ENCODE measurements around the gene KISS1R.

Gene KISS1R

GRCh38 chr19:958967-959855 is 42.1 kb downstream of the KISS1R start:
- no peak overlapping the region for H3K4me3 ChIP-seq (ENCODE audit: low read length)

GRCh38 chr19:960020-960419 is 42.9 kb downstream of the KISS1R start:
- no peak overlapping the region for H3K4me3 ChIP-seq (ENCODE audit: low read length)
- DNase-seq (ENCODE audit: low read depth, low spot score), result no peak

More at GRCh38 chr19:958967-959855, 42.1 kb downstream of the KISS1R start:
- DNase-seq (ENCODE audit: low read depth, low spot score), result no peak

GRCh38 chr19:960601-960938 is 43.4 kb downstream of the KISS1R start:
- no peak for DNase-seq (ENCODE audit: low read depth, low spot score)
- H3K4me3 ChIP-seq (ENCODE audit: low read length), result no peak overlapping the region

- no peak overlapping the region for H3K4me3 ChIP-seq (ENCODE audit: low read length)
Observed at GRCh38 chr19:961866-962620, 44.9 kb downstream of the KISS1R start.

GRCh38 chr19:962683-963400 is 45.7 kb downstream of the KISS1R start:
- H3K4me3 ChIP-seq (ENCODE audit: low read length), result no peak overlapping the region
- DNase-seq (ENCODE audit: low read depth, low spot score), result no peak

More at GRCh38 chr19:961866-962620, 44.9 kb downstream of the KISS1R start:
- no peak for DNase-seq (ENCODE audit: low read depth, low spot score)

- no peak overlapping the region for H3K4me3 ChIP-seq (ENCODE audit: low read length)
- no peak for DNase-seq (ENCODE audit: low read depth, low spot score)
Observed at GRCh38 chr19:963486-963951, 46.4 kb downstream of the KISS1R start.

GRCh38 chr19:964116-964520 is 47.0 kb downstream of the KISS1R start:
- H3K4me3 ChIP-seq (ENCODE audit: low read length), result no peak overlapping the region
- DNase-seq (ENCODE audit: low read depth, low spot score), result no peak

GRCh38 chr19:964761-965694 is 47.9 kb downstream of the KISS1R start:
- no peak overlapping the region for H3K4me3 ChIP-seq (ENCODE audit: low read length)
- peak; percentile 57 for DNase-seq (ENCODE audit: low read depth, low spot score)

- no peak for DNase-seq (ENCODE audit: low read depth, low spot score)
- H3K4me3 ChIP-seq (ENCODE audit: low read length), result no peak overlapping the region
Observed at GRCh38 chr19:966485-967088, 49.5 kb downstream of the KISS1R start.

Data from Jurkat, Clone E6-1 (cell line).